WTC11 (cell line): ENCODE data around the gene CAMK2D. TPM values are rescaled to one million over a fixed set of nuclear protein-coding genes. Genes with fewer than 3 reads are reported as not detected.

ENCODE experiments used
- ATAC-seq: fragments of 200-7000 bp; cut with Tn5 transposase; 2 replicates; pipeline ENCODE4 v1.10.0; 2021; ENCODE audit warnings: mild to moderate bottlenecking, moderate library complexity
- CTCF ChIA-PET: fragments of 300-600 bp; sonication (Branson Sonifier 250); formaldehyde crosslinking; loops from one replicate; lab custom pipeline; 2021; ENCODE audit warnings: antibody characterized with exemption; lab: Charles Lee
- POLR2A ChIA-PET: fragments of 350-600 bp; sonication (Branson Sonifier 250); formaldehyde crosslinking; loops from one replicate; lab custom pipeline; 2021; ENCODE audit warnings: antibody characterized with exemption; lab: Charles Lee
- DNase-seq: peaks from one replicate; pipeline ENCODE4 v3.0.0; 2021; ENCODE audit warnings: low spot score
- H3K27ac Mint-ChIP-seq: 2 replicates; pipeline ENCODE4 v1.8.0; 2021; ENCODE audit warnings: mixed read lengths
- H3K27me3 Mint-ChIP-seq: 2 replicates; pipeline ENCODE4 v1.8.0; 2021; ENCODE audit warnings: low read depth, mild to moderate bottlenecking, moderate library complexity, mixed read lengths
- H3K36me3 Mint-ChIP-seq: 2 replicates; pipeline ENCODE4 v1.8.0; 2021; ENCODE audit warnings: mixed read lengths
- H3K4me1 Mint-ChIP-seq: 2 replicates; pipeline ENCODE4 v1.8.0; 2022; ENCODE audit warnings: mixed read lengths
- H3K4me3 Mint-ChIP-seq: 2 replicates; pipeline ENCODE4 v1.8.0; 2021; ENCODE audit warnings: mild to moderate bottlenecking, moderate library complexity, mixed read lengths
- H3K9me3 Mint-ChIP-seq: 2 replicates; pipeline ENCODE4 v1.8.0; 2021; ENCODE audit warnings: mixed read lengths
- CREB1 ChIP-seq: sonication (generic); formaldehyde crosslinking; IDR thresholded peaks from 2 replicates; pipeline ENCODE4 v1.8.0; 2023; ENCODE audit warnings: mild to moderate bottlenecking, missing genetic modification reagents
- EMX1 ChIP-seq: fragments of 250-450 bp; sonication (Bioruptor Pico); IDR thresholded peaks from 2 replicates; pipeline ENCODE4 v1.8.0; 2021; ENCODE audit warnings: mild to moderate bottlenecking
- NFATC4 ChIP-seq: fragments of 250-450 bp; sonication (Bioruptor Pico); IDR thresholded peaks from 2 replicates; pipeline ENCODE4 v1.9.0; 2021; ENCODE audit warnings: mild to moderate bottlenecking
- RELA ChIP-seq: sonication (generic); formaldehyde crosslinking; IDR thresholded peaks from 2 replicates; pipeline ENCODE4 v1.8.1; 2022; ENCODE audit warnings: missing genetic modification reagents, mild to moderate bottlenecking, borderline replicate concordance
- SOX15 ChIP-seq: fragments of 250-450 bp; sonication (Bioruptor Pico); IDR thresholded peaks from 2 replicates; pipeline ENCODE4 v1.9.0; 2021; ENCODE audit warnings: mild to moderate bottlenecking
- SP1 ChIP-seq: sonication (generic); formaldehyde crosslinking; conservative IDR thresholded peaks from 2 replicates; pipeline ENCODE4 v1.8.1; 2022; ENCODE audit warnings: missing genetic modification reagents
- TEAD4 ChIP-seq: sonication (generic); formaldehyde crosslinking; IDR thresholded peaks from 2 replicates; pipeline ENCODE4 v1.8.0; 2022; ENCODE audit warnings: mild to moderate bottlenecking, missing genetic modification reagents
- ZNF317 ChIP-seq: sonication (generic); formaldehyde crosslinking; IDR thresholded peaks from 2 replicates; pipeline ENCODE4 v1.8.1; 2023; ENCODE audit warnings: low read depth, mild to moderate bottlenecking, moderate library complexity, missing genetic modification reagents, borderline replicate concordance
- total RNA-seq: library from RNA; stranded (reverse); gene quantifications from 3 replicates; pipeline ENCODE4 v1.2.3, GENCODE V29; 2021
- TF ChIP-seq, protein P1 (sequence below): sonication (generic); formaldehyde crosslinking; IDR thresholded peaks from 2 replicates; pipeline ENCODE4 v1.8.0; 2023; ENCODE audit warnings: mild to moderate bottlenecking, missing genetic modification reagents
- TF ChIP-seq, protein P2 (sequence below): sonication (generic); formaldehyde crosslinking; IDR thresholded peaks from 2 replicates; pipeline ENCODE4 v1.8.0; 2023; ENCODE audit warnings: missing genetic modification reagents, mild to moderate bottlenecking, borderline replicate concordance
- TF ChIP-seq, protein P3 (sequence below): sonication (generic); formaldehyde crosslinking; IDR thresholded peaks from 2 replicates; pipeline ENCODE4 v1.8.1; 2023; ENCODE audit warnings: mild to moderate bottlenecking, missing genetic modification reagents
- TF ChIP-seq, protein P4 (sequence below): sonication (generic); formaldehyde crosslinking; IDR thresholded peaks from 2 replicates; pipeline ENCODE4 v1.8.0; 2022; ENCODE audit warnings: missing genetic modification reagents
- TF ChIP-seq, protein P5 (sequence below): fragments of 250-450 bp; sonication (Bioruptor Pico); IDR thresholded peaks from 2 replicates; pipeline ENCODE4 v1.9.0; 2021; ENCODE audit warnings: mild to moderate bottlenecking
- TF ChIP-seq, protein P6 (sequence below): sonication (generic); formaldehyde crosslinking; conservative IDR thresholded peaks from 2 replicates; pipeline ENCODE4 v1.8.1; 2023; ENCODE audit warnings: mild to moderate bottlenecking, low read depth, missing genetic modification reagents, moderate library complexity

CAMK2D gene
- total RNA-seq, 1 experiment from 2014 or later: 16.5 TPM

DNA sequence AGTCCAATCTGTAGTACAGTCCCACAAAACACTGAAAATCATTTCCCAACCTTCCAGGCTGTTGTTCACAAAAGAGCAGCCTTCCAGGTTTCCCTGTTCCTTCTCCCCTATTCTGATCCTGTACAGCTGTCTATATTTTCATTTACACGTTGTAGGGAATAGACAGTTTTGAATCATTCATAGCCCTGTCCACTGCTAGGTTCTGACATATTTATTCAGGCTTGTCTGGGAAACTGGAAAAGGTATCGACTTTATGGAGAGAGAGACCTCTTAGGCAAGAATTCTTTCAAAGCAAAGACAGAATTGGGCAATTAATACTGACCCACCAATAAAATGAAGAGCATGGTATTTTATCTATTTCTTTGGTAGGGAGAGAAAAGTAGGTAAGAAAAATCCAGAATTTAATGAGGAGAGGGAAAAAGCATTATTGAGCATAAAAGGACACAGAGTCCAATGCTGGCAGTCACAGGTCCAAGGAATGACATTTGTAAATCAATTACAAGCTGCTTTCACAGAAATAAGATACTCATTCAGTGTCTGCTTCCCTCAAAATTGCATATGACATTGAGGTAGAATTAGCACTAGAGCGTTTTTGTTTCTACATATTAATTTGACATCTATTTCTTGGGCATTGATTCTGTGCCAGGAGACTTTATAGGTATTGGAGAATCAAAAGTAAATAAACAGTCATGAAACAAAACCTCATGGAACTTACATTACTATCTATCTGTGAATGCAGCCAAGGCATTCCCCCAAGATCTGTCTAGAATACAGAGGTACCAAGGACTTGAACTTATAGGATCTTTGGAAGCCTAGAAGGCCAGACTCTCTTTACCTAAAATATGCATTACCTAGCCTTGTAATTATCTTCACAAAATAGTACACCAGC is 127.2 kb downstream of the CAMK2D start (continued):
- TF ChIP-seq ZNF317 (no peak), TEAD4 (CRISPR knock-in tag) (no peak)
- TF ChIP-seq, protein P1, sequence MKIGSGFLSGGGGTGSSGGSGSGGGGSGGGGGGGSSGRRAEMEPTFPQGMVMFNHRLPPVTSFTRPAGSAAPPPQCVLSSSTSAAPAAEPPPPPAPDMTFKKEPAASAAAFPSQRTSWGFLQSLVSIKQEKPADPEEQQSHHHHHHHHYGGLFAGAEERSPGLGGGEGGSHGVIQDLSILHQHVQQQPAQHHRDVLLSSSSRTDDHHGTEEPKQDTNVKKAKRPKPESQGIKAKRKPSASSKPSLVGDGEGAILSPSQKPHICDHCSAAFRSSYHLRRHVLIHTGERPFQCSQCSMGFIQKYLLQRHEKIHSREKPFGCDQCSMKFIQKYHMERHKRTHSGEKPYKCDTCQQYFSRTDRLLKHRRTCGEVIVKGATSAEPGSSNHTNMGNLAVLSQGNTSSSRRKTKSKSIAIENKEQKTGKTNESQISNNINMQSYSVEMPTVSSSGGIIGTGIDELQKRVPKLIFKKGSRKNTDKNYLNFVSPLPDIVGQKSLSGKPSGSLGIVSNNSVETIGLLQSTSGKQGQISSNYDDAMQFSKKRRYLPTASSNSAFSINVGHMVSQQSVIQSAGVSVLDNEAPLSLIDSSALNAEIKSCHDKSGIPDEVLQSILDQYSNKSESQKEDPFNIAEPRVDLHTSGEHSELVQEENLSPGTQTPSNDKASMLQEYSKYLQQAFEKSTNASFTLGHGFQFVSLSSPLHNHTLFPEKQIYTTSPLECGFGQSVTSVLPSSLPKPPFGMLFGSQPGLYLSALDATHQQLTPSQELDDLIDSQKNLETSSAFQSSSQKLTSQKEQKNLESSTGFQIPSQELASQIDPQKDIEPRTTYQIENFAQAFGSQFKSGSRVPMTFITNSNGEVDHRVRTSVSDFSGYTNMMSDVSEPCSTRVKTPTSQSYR (CRISPR knock-in tag): no peak

DNA sequence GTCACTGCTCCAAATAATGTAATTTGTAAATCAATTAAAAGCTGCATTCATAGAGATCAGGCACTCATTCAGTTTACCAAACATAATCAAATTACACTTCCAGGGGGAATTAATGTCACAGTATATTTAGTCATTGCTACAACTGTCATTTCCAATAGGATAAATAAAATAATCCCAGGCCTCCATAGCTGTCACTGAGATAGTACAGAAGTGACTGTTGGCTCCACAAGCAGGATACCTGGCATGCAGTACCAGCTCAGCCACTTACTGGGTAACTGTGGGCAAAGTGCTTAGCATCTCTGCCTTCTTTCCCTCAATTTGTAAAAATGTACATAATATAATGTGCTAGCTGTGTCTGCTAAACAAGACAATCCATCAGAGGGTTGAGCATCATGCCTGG is 128.1 kb downstream of the CAMK2D start:
- no peak overlapping the region for H3K4me3 Mint-ChIP-seq
- ATAC-seq: no peak
- no peak overlapping the region for H3K27ac Mint-ChIP-seq
- ChIA-PET POLR2A (no interaction called here), CTCF (interaction anchor here (0.6 kb wide), 1 partner anchor 86 kb away, joined by 3 read pairs; no protein-coding TSS in a partner anchor)
- no peaks in the 10 kb centered on the region for H3K27me3 Mint-ChIP-seq
- DNase-seq: no peak
- no peaks in the 10 kb centered on the region for H3K9me3 Mint-ChIP-seq
- no peak for TF ChIP-seq SP1
- TF ChIP-seq CREB1 (CRISPR knock-in tag): no peak
- no peak for TF ChIP-seq TEAD4 (CRISPR knock-in tag)
- TF ChIP-seq, protein P2, sequence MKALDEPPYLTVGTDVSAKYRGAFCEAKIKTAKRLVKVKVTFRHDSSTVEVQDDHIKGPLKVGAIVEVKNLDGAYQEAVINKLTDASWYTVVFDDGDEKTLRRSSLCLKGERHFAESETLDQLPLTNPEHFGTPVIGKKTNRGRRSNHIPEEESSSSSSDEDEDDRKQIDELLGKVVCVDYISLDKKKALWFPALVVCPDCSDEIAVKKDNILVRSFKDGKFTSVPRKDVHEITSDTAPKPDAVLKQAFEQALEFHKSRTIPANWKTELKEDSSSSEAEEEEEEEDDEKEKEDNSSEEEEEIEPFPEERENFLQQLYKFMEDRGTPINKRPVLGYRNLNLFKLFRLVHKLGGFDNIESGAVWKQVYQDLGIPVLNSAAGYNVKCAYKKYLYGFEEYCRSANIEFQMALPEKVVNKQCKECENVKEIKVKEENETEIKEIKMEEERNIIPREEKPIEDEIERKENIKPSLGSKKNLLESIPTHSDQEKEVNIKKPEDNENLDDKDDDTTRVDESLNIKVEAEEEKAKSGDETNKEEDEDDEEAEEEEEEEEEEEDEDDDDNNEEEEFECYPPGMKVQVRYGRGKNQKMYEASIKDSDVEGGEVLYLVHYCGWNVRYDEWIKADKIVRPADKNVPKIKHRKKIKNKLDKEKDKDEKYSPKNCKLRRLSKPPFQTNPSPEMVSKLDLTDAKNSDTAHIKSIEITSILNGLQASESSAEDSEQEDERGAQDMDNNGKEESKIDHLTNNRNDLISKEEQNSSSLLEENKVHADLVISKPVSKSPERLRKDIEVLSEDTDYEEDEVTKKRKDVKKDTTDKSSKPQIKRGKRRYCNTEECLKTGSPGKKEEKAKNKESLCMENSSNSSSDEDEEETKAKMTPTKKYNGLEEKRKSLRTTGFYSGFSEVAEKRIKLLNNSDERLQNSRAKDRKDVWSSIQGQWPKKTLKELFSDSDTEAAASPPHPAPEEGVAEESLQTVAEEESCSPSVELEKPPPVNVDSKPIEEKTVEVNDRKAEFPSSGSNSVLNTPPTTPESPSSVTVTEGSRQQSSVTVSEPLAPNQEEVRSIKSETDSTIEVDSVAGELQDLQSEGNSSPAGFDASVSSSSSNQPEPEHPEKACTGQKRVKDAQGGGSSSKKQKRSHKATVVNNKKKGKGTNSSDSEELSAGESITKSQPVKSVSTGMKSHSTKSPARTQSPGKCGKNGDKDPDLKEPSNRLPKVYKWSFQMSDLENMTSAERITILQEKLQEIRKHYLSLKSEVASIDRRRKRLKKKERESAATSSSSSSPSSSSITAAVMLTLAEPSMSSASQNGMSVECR (CRISPR knock-in tag): no peak
- TF ChIP-seq, protein P3, sequence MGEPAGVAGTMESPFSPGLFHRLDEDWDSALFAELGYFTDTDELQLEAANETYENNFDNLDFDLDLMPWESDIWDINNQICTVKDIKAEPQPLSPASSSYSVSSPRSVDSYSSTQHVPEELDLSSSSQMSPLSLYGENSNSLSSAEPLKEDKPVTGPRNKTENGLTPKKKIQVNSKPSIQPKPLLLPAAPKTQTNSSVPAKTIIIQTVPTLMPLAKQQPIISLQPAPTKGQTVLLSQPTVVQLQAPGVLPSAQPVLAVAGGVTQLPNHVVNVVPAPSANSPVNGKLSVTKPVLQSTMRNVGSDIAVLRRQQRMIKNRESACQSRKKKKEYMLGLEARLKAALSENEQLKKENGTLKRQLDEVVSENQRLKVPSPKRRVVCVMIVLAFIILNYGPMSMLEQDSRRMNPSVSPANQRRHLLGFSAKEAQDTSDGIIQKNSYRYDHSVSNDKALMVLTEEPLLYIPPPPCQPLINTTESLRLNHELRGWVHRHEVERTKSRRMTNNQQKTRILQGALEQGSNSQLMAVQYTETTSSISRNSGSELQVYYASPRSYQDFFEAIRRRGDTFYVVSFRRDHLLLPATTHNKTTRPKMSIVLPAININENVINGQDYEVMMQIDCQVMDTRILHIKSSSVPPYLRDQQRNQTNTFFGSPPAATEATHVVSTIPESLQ (CRISPR knock-in tag): no peak
- TF ChIP-seq NFATC4 (CRISPR knock-in tag): no peak
- peaks cover 15% of the 10 kb centered on the region for H3K4me1 Mint-ChIP-seq
- H3K36me3 Mint-ChIP-seq: no peaks in the 10 kb centered on the region

DNA sequence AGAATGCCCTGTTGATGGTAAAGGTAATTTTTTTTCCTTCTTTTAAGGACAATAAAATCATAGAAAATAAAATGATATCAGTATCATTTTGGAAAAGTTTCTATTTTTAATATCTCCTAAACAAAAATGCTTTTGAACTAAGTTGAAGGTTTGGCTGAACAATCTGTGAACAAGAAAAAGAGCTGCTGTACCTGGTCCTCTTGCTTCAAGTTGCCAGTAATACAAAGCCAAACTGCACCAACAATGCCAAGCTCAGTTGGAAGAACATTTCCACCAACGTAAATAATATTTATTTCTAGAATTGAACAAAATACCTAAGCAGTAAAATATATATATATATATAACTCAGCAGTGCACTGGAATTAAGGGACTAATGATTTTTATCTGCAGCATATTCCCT is 132.8 kb downstream of the CAMK2D start:
- ChIA-PET POLR2A (no interaction called here), CTCF (no interaction called here)
- DNase-seq (no peak), ATAC-seq (no peak)
- Mint-ChIP-seq H3K4me3 (no peak overlapping the region), H3K9me3 (no peaks in the 10 kb centered on the region), H3K4me1 (0 out of 2 replicates have a peak, but pooled peaks cover 4% of the 10 kb centered on the region), H3K36me3 (no peaks in the 10 kb centered on the region), H3K27ac (no peak overlapping the region), H3K27me3 (no peaks in the 10 kb centered on the region)
- TF ChIP-seq SOX15 (no peak), RELA (CRISPR knock-in tag) (no peak), EMX1 (CRISPR knock-in tag) (no peak)
- TF ChIP-seq, protein P4, sequence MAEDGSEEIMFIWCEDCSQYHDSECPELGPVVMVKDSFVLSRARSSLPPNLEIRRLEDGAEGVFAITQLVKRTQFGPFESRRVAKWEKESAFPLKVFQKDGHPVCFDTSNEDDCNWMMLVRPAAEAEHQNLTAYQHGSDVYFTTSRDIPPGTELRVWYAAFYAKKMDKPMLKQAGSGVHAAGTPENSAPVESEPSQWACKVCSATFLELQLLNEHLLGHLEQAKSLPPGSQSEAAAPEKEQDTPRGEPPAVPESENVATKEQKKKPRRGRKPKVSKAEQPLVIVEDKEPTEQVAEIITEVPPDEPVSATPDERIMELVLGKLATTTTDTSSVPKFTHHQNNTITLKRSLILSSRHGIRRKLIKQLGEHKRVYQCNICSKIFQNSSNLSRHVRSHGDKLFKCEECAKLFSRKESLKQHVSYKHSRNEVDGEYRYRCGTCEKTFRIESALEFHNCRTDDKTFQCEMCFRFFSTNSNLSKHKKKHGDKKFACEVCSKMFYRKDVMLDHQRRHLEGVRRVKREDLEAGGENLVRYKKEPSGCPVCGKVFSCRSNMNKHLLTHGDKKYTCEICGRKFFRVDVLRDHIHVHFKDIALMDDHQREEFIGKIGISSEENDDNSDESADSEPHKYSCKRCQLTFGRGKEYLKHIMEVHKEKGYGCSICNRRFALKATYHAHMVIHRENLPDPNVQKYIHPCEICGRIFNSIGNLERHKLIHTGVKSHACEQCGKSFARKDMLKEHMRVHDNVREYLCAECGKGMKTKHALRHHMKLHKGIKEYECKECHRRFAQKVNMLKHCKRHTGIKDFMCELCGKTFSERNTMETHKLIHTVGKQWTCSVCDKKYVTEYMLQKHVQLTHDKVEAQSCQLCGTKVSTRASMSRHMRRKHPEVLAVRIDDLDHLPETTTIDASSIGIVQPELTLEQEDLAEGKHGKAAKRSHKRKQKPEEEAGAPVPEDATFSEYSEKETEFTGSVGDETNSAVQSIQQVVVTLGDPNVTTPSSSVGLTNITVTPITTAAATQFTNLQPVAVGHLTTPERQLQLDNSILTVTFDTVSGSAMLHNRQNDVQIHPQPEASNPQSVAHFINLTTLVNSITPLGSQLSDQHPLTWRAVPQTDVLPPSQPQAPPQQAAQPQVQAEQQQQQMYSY (CRISPR knock-in tag): no peak
- TF ChIP-seq, protein P5, sequence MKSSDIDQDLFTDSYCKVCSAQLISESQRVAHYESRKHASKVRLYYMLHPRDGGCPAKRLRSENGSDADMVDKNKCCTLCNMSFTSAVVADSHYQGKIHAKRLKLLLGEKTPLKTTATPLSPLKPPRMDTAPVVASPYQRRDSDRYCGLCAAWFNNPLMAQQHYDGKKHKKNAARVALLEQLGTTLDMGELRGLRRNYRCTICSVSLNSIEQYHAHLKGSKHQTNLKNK (CRISPR knock-in tag): no peak
- TF ChIP-seq, protein P6, sequence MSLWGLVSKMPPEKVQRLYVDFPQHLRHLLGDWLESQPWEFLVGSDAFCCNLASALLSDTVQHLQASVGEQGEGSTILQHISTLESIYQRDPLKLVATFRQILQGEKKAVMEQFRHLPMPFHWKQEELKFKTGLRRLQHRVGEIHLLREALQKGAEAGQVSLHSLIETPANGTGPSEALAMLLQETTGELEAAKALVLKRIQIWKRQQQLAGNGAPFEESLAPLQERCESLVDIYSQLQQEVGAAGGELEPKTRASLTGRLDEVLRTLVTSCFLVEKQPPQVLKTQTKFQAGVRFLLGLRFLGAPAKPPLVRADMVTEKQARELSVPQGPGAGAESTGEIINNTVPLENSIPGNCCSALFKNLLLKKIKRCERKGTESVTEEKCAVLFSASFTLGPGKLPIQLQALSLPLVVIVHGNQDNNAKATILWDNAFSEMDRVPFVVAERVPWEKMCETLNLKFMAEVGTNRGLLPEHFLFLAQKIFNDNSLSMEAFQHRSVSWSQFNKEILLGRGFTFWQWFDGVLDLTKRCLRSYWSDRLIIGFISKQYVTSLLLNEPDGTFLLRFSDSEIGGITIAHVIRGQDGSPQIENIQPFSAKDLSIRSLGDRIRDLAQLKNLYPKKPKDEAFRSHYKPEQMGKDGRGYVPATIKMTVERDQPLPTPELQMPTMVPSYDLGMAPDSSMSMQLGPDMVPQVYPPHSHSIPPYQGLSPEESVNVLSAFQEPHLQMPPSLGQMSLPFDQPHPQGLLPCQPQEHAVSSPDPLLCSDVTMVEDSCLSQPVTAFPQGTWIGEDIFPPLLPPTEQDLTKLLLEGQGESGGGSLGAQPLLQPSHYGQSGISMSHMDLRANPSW (CRISPR knock-in tag): no peak
